Fibroblast of upper back skin (primary cell): Measurements from ENCODE around the gene OR2T3.
"Not testable (repeated sequence)": the region's sequence is repeated elsewhere in the genome, so short reads cannot be mapped to it uniquely, and the experiment has no call there.

Source experiments
- DNase-seq: peaks from one replicate; pipeline ENCODE4 v3.0.0-alpha.2; 2013

Gene OR2T3

GRCh38 chr1:248475660-248476059 is 2.5 kb downstream of the OR2T3 start:
- not testable (repeated sequence) for DNase-seq

GRCh38 chr1:248481686-248482579 is 8.8 kb downstream of the OR2T3 start:
- not testable (repeated sequence) for DNase-seq

GRCh38 chr1:248488289-248488688 is 15.1 kb downstream of the OR2T3 start, which contains the start of gene OR2T5:
TSS of gene OR2T5 (plus strand) at chr1:248488589. CDS start at chr1:248488589, 0 bp downstream.
- DNase-seq = not testable (repeated sequence)

- DNase-seq = not testable (repeated sequence)
Measured at GRCh38 chr1:248496661-248497060, 23.5 kb downstream of the OR2T3 start.

- DNase-seq = not testable (repeated sequence)
Measured at GRCh38 chr1:248500305-248501035, 27.3 kb downstream of the OR2T3 start.

- not testable (repeated sequence) for DNase-seq
Measured at GRCh38 chr1:248507773-248508172, 34.6 kb downstream of the OR2T3 start, which contains the start of gene OR2G6. TSS of gene OR2G6 (plus strand) at chr1:248508073. CDS start at chr1:248521647, 13,574 bp downstream.

GRCh38 chr1:248510217-248510616 is 37.1 kb downstream of the OR2T3 start:
- not testable (repeated sequence) for DNase-seq

GRCh38 chr1:248521856-248522255 is 48.7 kb downstream of the OR2T3 start:
- DNase-seq = no peak
